ENCODE data around the gene OLIG1.

Gene OLIG1

DNA sequence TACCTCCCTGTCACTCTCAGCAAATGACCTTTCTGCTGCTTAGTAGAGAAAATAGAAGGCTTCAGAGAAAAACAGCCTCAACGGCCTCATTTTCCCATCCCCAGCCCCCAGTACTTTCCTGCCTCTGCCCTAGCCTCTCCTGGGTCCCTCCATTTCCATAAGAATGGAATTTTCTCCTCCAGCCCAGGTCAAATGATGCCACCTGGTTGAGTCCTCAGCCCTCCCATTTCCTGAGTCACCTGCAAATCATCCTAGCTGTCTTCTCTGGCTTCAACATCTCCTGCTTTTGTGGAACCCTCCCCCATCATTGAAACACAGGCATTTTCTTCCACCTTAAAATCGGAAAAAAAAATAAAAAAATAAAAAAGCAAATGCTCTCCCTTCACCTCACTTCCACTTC, 35.1 kb downstream of the OLIG1 start:
- DNase-seq, result no peak

DNA sequence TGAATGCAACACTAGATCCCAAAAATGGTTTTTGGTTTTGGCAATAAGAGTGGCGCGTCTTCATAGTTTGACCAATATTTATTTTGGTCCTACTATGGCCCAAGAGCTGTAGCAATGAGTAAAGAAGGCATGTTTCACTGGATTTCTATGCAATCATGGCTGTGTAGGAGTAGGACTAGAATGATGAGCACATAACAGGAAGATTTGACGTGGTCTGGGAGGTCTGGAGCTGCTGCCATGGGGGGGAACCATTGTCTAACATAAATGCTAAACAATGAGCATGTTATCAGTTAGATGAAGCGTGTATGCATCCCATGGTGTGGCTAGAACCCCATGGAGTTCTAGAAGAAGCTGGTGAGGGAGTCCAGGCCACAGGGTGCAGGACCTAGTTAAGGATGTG, 38.3 kb downstream of the OLIG1 start:
- no peak for DNase-seq

GRCh38 chr21:33109574-33110339, 39.8 kb downstream of the OLIG1 start:
- DNase-seq, result no peak

DNA sequence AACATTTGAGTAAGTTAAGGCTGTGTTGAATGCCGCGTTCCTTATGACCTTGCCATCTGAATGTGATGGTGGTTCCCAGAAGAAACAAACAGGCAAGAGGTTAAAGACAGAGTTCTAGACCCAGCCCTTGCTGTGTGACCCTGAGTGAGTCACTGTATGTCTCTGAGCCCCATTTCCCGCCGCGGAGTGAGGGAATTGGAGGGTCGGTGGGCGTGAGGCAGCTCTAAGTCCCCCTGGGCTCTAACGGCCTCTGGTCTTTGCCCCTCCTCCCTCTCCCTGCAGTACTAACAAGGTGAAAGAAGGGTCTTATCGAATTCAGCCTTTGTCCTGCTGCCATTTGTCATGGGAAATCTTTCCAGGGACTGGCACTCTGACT, 40.4 kb downstream of the OLIG1 start:
- no peak for DNase-seq

GRCh38 chr21:33111577-33111976, 41.6 kb downstream of the OLIG1 start:
- DNase-seq, result no peak

GRCh38 chr21:33112151-33112550, 42.2 kb downstream of the OLIG1 start:
- DNase-seq, result no peak

GRCh38 chr21:33112681-33113080, 42.7 kb downstream of the OLIG1 start:
- DNase-seq, result no peak

GRCh38 chr21:33113131-33113530, 43.2 kb downstream of the OLIG1 start:
- DNase-seq, result no peak

- no peak for DNase-seq
Measured at GRCh38 chr21:33114276-33114675, 44.3 kb downstream of the OLIG1 start.

- no peak for DNase-seq
Measured at GRCh38 chr21:33115631-33116510, 45.9 kb downstream of the OLIG1 start.

- no peak for DNase-seq
Measured at GRCh38 chr21:33116676-33117075, 46.7 kb downstream of the OLIG1 start.

DNA sequence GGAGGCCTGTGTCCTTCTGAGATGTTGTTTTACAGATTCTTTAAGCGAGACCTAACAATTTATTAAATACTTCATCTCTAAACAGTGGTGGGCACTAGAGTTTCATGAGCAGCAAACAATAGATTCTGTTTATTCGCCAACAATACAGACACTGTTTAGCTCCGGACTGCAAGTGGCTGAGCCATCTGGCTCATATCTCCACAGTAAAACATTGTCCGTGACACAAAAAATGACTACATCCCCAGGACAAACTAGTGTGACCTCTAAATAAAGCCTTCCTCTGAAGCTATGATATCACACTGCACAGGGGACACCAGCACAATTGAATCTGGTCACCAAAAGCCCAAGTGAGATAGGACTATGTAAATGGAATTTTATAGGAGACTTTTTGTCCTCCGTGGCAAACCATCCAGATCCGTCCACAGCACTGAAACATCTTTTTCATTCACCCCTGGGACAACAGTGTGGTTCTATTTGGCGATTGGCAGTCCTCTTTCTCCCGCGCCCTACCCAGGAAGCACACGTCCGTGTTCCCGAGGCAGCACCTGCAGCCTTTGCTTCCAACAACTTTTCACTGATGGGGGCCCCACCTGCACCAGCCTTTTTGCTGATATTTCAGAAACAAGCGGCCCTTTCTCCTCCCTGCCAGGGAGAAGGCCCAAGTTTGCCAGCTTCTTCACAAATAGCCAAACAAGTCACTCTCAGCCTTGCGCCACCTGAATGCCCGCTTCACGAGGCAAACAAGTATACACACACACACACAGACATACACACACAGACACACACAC, 47.4 kb downstream of the OLIG1 start:
- no peak for DNase-seq

Data from activated CD4-positive, CD25-positive, alpha-beta regulatory T cell treated with anti-CD3 and anti-CD28 coated beads, Interleukin-2, amount 50 U/mL, for 72 hours (primary cell).